Mucosa of rectum (tissue), 2 donors: ENCODE results near the gene TIMM10B.

Experiments
- H3K27ac ChIP-seq, 2 donors: one replicate each; pipeline ENCODE4 v1.7.0; 2013; ENCODE audit warnings: inconsistent platforms in 2 of 2, low read depth in 2 of 2, low read length in 2 of 2
- H3K27me3 ChIP-seq, 2 donors: one replicate each; pipeline ENCODE4 v1.7.0; 2013; ENCODE audit warnings: low read length in 2 of 2; ENCODE audit not compliant: control insufficient read depth in 2 of 2, insufficient read depth in 2 of 2
- H3K36me3 ChIP-seq, 2 donors: one replicate each; pipeline ENCODE4 v1.7.0; 2013; ENCODE audit warnings: low read length in 2 of 2; ENCODE audit not compliant: control insufficient read depth in 2 of 2, insufficient read depth in 2 of 2
- H3K4me1 ChIP-seq, 2 donors: one replicate each; pipeline ENCODE4 v1.7.0; 2013; ENCODE audit warnings: low read length in 2 of 2, mild to moderate bottlenecking in 1 of 2; ENCODE audit not compliant: control insufficient read depth in 2 of 2, insufficient read depth in 2 of 2
- H3K4me3 ChIP-seq, 2 donors: one replicate each; pipeline ENCODE4 v1.7.0; 2013; ENCODE audit warnings: low read length in 2 of 2
- H3K9ac ChIP-seq, 2 donors: one replicate each; pipeline ENCODE4 v1.7.0; 2013; ENCODE audit warnings: low read length in 2 of 2, low read depth in 1 of 2, mild to moderate bottlenecking in 1 of 2
- H3K9me3 ChIP-seq, 2 donors: one replicate each; pipeline ENCODE4 v1.7.0; 2013; ENCODE audit warnings: low read length in 2 of 2; ENCODE audit not compliant: control insufficient read depth in 2 of 2
- donor health status: healthy.
- donor health status: Normal muscosa, but diverticular disease.

The TIMM10B gene

GRCh38 chr11:6482441-6482840 lies 1.1 kb downstream of the TIMM10B start:
- Histone ChIP-seq H3K36me3 (peaks cover 35 to 63% of the 10 kb centered on the region in 2 donors), H3K27ac (peak overlapping the region in 1 of 2 donors; percentile 90)

GRCh38 chr11:6483015-6483414 lies 1.7 kb downstream of the TIMM10B start:
- Histone ChIP-seq H3K27ac (no peak overlapping the region), H3K9ac (no peak overlapping the region), H3K9me3 (no peaks in the 10 kb centered on the region), H3K27me3 (no peaks in the 10 kb centered on the region), H3K4me1 (peaks cover 44 to 48% of the 10 kb centered on the region in 2 donors), H3K36me3 (peaks cover 30 to 57% of the 10 kb centered on the region in 2 donors), H3K4me3 (no peak overlapping the region)

More at GRCh38 chr11:6482441-6482840, 1.1 kb downstream of the TIMM10B start:
- H3K4me1 ChIP-seq, result peaks cover 42 to 43% of the 10 kb centered on the region in 2 donors
- H3K9me3 ChIP-seq, result no peaks in the 10 kb centered on the region
- no peaks in the 10 kb centered on the region for H3K27me3 ChIP-seq
- peak overlapping the region; percentile 91 to 98 for H3K4me3 ChIP-seq
- H3K9ac ChIP-seq, result peak overlapping the region; percentile 70 to 93

GRCh38 chr11:6485661-6486060 lies 4.4 kb downstream of the TIMM10B start:
- Histone ChIP-seq H3K27me3 (no peaks in the 10 kb centered on the region), H3K4me1 (peaks cover 49 to 50% of the 10 kb centered on the region in 2 donors), H3K4me3 (no peak overlapping the region), H3K9ac (no peak overlapping the region), H3K36me3 (peaks cover 17 to 41% of the 10 kb centered on the region in 2 donors), H3K27ac (peak overlapping the region in 1 of 2 donors; percentile 34), H3K9me3 (no peaks in the 10 kb centered on the region)

- H3K4me1 ChIP-seq, result peaks cover 45 to 48% of the 10 kb centered on the region in 2 donors
- H3K4me3 ChIP-seq, result no peak overlapping the region
- H3K9ac ChIP-seq, result no peak overlapping the region
- peaks cover 17 to 41% of the 10 kb centered on the region in 2 donors for H3K36me3 ChIP-seq
- no peaks in the 10 kb centered on the region for H3K9me3 ChIP-seq
- H3K27me3 ChIP-seq, result no peaks in the 10 kb centered on the region
- peak overlapping the region; percentile 34 to 44 for H3K27ac ChIP-seq
Observed at GRCh38 chr11:6486256-6486655, 5.0 kb downstream of the TIMM10B start.

GRCh38 chr11:6486938-6487337 lies 5.6 kb downstream of the TIMM10B start:
- H3K27ac ChIP-seq, result peak overlapping the region; percentile 34 to 44
- H3K9me3 ChIP-seq, result no peaks in the 10 kb centered on the region
- H3K27me3 ChIP-seq, result no peaks in the 10 kb centered on the region
- peaks cover 17 to 41% of the 10 kb centered on the region in 2 donors for H3K36me3 ChIP-seq
- no peak overlapping the region for H3K4me3 ChIP-seq
- H3K9ac ChIP-seq, result peak overlapping the region; percentile 22 to 26
- H3K4me1 ChIP-seq, result peaks cover 43 to 45% of the 10 kb centered on the region in 2 donors

- peaks cover 8 to 29% of the 10 kb centered on the region in 2 donors for H3K36me3 ChIP-seq
- H3K4me3 ChIP-seq, result no peak overlapping the region
- no peaks in the 10 kb centered on the region for H3K9me3 ChIP-seq
- peak overlapping the region; percentile 38 to 53 for H3K27ac ChIP-seq
- no peaks in the 10 kb centered on the region for H3K27me3 ChIP-seq
- peaks cover 31% of the 10 kb centered on the region in 2 donors for H3K4me1 ChIP-seq
- no peak overlapping the region for H3K9ac ChIP-seq
Observed at GRCh38 chr11:6488342-6488741, 7.0 kb downstream of the TIMM10B start.

GRCh38 chr11:6488821-6489220 lies 7.5 kb downstream of the TIMM10B start:
- H3K27ac ChIP-seq, result peak overlapping the region; percentile 38 to 53
- no peaks in the 10 kb centered on the region for H3K9me3 ChIP-seq
- H3K27me3 ChIP-seq, result no peaks in the 10 kb centered on the region
- H3K36me3 ChIP-seq, result peaks cover 6 to 24% of the 10 kb centered on the region in 2 donors
- peak overlapping the region in 1 of 2 donors; percentile 4 for H3K4me3 ChIP-seq
- peak overlapping the region in 1 of 2 donors; percentile 6 for H3K9ac ChIP-seq
- peaks cover 30 to 31% of the 10 kb centered on the region in 2 donors for H3K4me1 ChIP-seq

- H3K36me3 ChIP-seq, result peaks cover 6 to 23% of the 10 kb centered on the region in 2 donors
- peak overlapping the region in 1 of 2 donors; percentile 24 for H3K4me3 ChIP-seq
- no peaks in the 10 kb centered on the region for H3K27me3 ChIP-seq
Observed at GRCh38 chr11:6489306-6489705, 8.0 kb downstream of the TIMM10B start.

GRCh38 chr11:6497069-6497839 lies 16.0 kb downstream of the TIMM10B start, which contains the start of gene DNHD1:
TSS of gene DNHD1 (plus strand) at chr11:6497280. CDS start at chr11:6498216, 936 bp downstream.
- H3K9me3 ChIP-seq, result no peaks in the 10 kb centered on the region
- peaks cover 0 to 13% of the 10 kb centered on the region in 2 donors for H3K36me3 ChIP-seq
- H3K27ac ChIP-seq, result no peak within 1 kb of the TSS
- H3K9ac ChIP-seq, result no peak within 1 kb of the TSS
- H3K4me3 ChIP-seq, result no peak within 1 kb of the TSS
- H3K27me3 ChIP-seq, result no peaks in the 10 kb centered on the region
- no peaks in the 10 kb centered on the region for H3K4me1 ChIP-seq

More at GRCh38 chr11:6489306-6489705, 8.0 kb downstream of the TIMM10B start:
- H3K4me1 ChIP-seq, result peaks cover 30 to 31% of the 10 kb centered on the region in 2 donors
- H3K27ac ChIP-seq, result peak overlapping the region; percentile 41 to 53
- H3K9ac ChIP-seq, result peak overlapping the region in 1 of 2 donors; percentile 6
- no peaks in the 10 kb centered on the region for H3K9me3 ChIP-seq

- Histone ChIP-seq H3K27ac (no peak overlapping the region), H3K9me3 (no peaks in the 10 kb centered on the region), H3K9ac (no peak overlapping the region), H3K4me3 (no peak overlapping the region), H3K4me1 (no peaks in the 10 kb centered on the region), H3K27me3 (no peaks in the 10 kb centered on the region), H3K36me3 (peaks cover 0 to 19% of the 10 kb centered on the region in 2 donors)
Observed at GRCh38 chr11:6498121-6498520, 16.8 kb downstream of the TIMM10B start.
